ENCODE results near the gene PEX6. TPM values are rescaled to one million over a fixed set of nuclear protein-coding genes. Genes with fewer than 3 reads are reported as not detected.

Gene PEX6
- total RNA-seq, 2 experiments from 2014 or later: 7.3 to 9.0 TPM

DNA sequence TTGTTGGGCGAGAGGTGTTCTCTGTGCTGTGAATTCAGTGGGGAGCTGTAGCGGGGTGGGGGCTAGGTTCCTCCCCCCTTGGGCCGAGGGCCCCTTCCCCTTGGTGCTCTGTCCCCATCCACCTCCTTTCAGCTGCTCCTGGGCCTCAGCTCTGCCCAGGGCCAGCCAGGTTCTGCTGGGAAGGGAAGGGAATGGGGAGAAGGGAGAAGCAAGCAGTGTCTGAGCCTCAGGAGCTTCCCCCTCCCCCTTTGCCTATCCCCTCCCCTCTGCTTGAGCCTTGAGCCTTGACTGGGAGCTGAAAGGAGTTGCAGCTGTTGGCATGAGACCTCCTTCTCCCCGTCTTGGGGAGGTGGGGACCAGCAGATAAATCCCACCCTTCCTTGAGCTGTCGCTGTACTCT, 41.9 kb upstream of the PEX6 start:
- POLR2A ChIA-PET: interaction anchor here (0.6 to 2.8 kb wide), 10 partner anchors 8 to 122 kb away, joined by 3 to 9 read pairs (median 6); partner anchors contain the start of genes CNPY3, CUL7, PEX6 and PPP2R5D
- CTCF ChIA-PET: interaction anchor here (0.8 to 2.7 kb wide), 11 partner anchors 12 to 208 kb away, joined by 3 to 12 read pairs (median 4); partner anchors contain the start of genes CUL7 and DNPH1
- Mint-ChIP-seq H3K9me3 (no peaks in the 10 kb centered on the region), H3K36me3 (ENCODE audit: low read depth) (peaks cover 43% of the 10 kb centered on the region), H3K4me1 (ENCODE audit: low read depth) (peaks cover 38% of the 10 kb centered on the region), H3K27ac (peak overlapping the region; percentile 83), H3K27me3 (no peaks in the 10 kb centered on the region), H3K4me3 (peak overlapping the region; percentile 85)
- DNase-seq: no peak
- no peak for TF ChIP-seq CTCF (IDR thresholded peaks at IDR 0.05)
- intact Hi-C loops (cut with micrococcal nuclease): no loop called here
- ATAC-seq: peak; percentile 6

- H3K27ac Mint-ChIP-seq: peak overlapping the region; percentile 63
- intact Hi-C loops (cut with micrococcal nuclease): no loop called here
- H3K9me3 Mint-ChIP-seq: no peaks in the 10 kb centered on the region
- POLR2A ChIA-PET: interaction anchor here (1.1 to 2.8 kb wide), 8 partner anchors 13 to 123 kb away, joined by 3 to 9 read pairs (median 6); partner anchors contain the start of genes CNPY3, CUL7 and PEX6
- peaks cover 41% of the 10 kb centered on the region for H3K36me3 Mint-ChIP-seq (ENCODE audit: low read depth)
- peaks cover 42% of the 10 kb centered on the region for H3K4me1 Mint-ChIP-seq (ENCODE audit: low read depth)
- peak overlapping the region; percentile 85 for H3K4me3 Mint-ChIP-seq
- ATAC-seq (no peak), DNase-seq (no peak)
- CTCF ChIA-PET: interaction anchor here (0.8 to 2.7 kb wide), 6 partner anchors 16 to 209 kb away, joined by 3 to 12 read pairs (median 4); partner anchors contain the start of gene DNPH1
- TF ChIP-seq CTCF (IDR thresholded peaks at IDR 0.05): no peak
- no peaks in the 10 kb centered on the region for H3K27me3 Mint-ChIP-seq
These were observed 41.2 kb upstream of the PEX6 start for GRCh38 chr6:43020052-43020705.

- ChIA-PET POLR2A (no interaction called here), CTCF (interaction anchor here (0.9 kb wide), 1 partner anchor 125 kb away, joined by 3 read pairs; no protein-coding TSS in a partner anchor)
- DNase-seq (no peak), ATAC-seq (no peak)
- Mint-ChIP-seq H3K4me1 (ENCODE audit: low read depth) (peaks cover 42% of the 10 kb centered on the region), H3K9me3 (no peaks in the 10 kb centered on the region), H3K36me3 (ENCODE audit: low read depth) (peaks cover 31% of the 10 kb centered on the region), H3K4me3 (no peak overlapping the region), H3K27me3 (no peaks in the 10 kb centered on the region), H3K27ac (no peak overlapping the region)
- TF ChIP-seq CTCF (IDR thresholded peaks at IDR 0.05): no peak
- intact Hi-C loops (cut with micrococcal nuclease): no loop called here
These were observed 40.2 kb upstream of the PEX6 start for GRCh38 chr6:43019152-43019551.

DNA sequence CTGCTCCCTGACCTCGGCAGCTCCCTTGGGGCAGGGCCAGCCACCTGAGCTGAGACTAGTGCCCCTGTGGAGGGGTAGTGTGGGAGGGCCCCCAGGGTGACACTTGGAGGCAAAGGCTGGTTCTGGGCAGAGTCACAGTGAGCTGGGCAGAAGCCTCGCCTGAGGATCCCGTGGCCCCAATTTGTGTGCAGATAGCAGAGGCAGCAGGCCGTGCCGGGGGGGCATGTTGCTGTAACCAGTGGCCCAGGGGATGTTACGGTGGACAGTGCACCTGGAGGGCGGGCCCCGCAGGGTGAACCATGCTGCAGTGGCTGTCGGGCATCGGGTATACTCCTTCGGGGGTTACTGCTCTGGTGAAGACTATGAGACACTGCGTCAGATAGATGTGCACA, 38.0 kb upstream of the PEX6 start:
- intact Hi-C loops (cut with micrococcal nuclease): no loop called here
- Mint-ChIP-seq H3K36me3 (ENCODE audit: low read depth) (peaks cover 46% of the 10 kb centered on the region), H3K4me3 (no peak overlapping the region), H3K4me1 (ENCODE audit: low read depth) (peaks cover 51% of the 10 kb centered on the region), H3K27me3 (no peaks in the 10 kb centered on the region), H3K27ac (peak overlapping the region; percentile 22), H3K9me3 (no peaks in the 10 kb centered on the region)
- CTCF ChIA-PET: no interaction called here
- POLR2A ChIA-PET: interaction anchor here (0.6 kb wide), 1 partner anchor 649 kb away, joined by 3 read pairs; no protein-coding TSS in a partner anchor
- DNase-seq (no peak), ATAC-seq (no peak)
- TF ChIP-seq CTCF (IDR thresholded peaks at IDR 0.05): no peak
